ENCODE measurements around the gene MNDA.

Gene MNDA

DNA sequence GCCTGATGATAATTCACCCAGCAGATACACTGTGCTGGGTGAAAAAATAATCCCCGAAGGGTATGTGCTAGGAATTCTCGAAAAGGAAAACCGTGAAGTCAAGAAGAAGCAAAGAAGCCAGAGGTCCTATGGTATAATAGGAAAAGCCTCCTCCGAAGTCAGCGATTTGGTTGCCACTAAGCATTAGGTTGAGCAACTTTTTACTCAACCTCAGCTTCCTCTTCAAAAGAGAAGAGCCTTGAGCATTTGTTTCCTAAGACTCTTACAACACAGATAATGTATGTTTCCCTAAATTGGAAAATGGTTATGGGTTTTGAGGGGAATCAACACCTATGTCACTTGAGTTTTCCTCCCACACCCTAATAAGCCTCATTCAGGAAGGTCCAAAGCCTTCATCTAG is 21.3 kb upstream of the MNDA start:
- no peak for ATAC-seq
- TF ChIP-seq ZNF70 (CRISPR knock-in tag; IDR thresholded peaks at IDR 0.05) (no peak), TOX (CRISPR knock-in tag; IDR thresholded peaks at IDR 0.05; ENCODE audit: borderline replicate concordance) (no peak), OSR1 (CRISPR knock-in tag; IDR thresholded peaks at IDR 0.05) (no peak), RARB (CRISPR knock-in tag; IDR thresholded peaks at IDR 0.05) (no peak), CSDC2 (CRISPR knock-in tag; IDR thresholded peaks at IDR 0.05) (no peak), ESRRG (CRISPR knock-in tag; IDR thresholded peaks at IDR 0.05) (no peak), ZFP3 (CRISPR knock-in tag; IDR thresholded peaks at IDR 0.05) (no peak), PPARA (CRISPR knock-in tag; IDR thresholded peaks at IDR 0.05; ENCODE audit: borderline replicate concordance) (no peak), ZNF8 (CRISPR knock-in tag; IDR thresholded peaks at IDR 0.05) (no peak), ZC3H10 (CRISPR knock-in tag; IDR thresholded peaks at IDR 0.05) (no peak)
- TF ChIP-seq, protein P1, sequence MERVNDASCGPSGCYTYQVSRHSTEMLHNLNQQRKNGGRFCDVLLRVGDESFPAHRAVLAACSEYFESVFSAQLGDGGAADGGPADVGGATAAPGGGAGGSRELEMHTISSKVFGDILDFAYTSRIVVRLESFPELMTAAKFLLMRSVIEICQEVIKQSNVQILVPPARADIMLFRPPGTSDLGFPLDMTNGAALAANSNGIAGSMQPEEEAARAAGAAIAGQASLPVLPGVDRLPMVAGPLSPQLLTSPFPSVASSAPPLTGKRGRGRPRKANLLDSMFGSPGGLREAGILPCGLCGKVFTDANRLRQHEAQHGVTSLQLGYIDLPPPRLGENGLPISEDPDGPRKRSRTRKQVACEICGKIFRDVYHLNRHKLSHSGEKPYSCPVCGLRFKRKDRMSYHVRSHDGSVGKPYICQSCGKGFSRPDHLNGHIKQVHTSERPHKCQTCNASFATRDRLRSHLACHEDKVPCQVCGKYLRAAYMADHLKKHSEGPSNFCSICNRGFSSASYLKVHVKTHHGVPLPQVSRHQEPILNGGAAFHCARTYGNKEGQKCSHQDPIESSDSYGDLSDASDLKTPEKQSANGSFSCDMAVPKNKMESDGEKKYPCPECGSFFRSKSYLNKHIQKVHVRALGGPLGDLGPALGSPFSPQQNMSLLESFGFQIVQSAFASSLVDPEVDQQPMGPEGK (CRISPR knock-in tag; IDR thresholded peaks at IDR 0.05; ENCODE audit: borderline replicate concordance): no peak
- TF ChIP-seq, protein P2, sequence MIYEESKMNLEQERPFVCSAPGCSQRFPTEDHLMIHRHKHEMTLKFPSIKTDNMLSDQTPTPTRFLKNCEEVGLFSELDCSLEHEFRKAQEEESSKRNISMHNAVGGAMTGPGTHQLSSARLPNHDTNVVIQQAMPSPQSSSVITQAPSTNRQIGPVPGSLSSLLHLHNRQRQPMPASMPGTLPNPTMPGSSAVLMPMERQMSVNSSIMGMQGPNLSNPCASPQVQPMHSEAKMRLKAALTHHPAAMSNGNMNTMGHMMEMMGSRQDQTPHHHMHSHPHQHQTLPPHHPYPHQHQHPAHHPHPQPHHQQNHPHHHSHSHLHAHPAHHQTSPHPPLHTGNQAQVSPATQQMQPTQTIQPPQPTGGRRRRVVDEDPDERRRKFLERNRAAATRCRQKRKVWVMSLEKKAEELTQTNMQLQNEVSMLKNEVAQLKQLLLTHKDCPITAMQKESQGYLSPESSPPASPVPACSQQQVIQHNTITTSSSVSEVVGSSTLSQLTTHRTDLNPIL (CRISPR knock-in tag; IDR thresholded peaks at IDR 0.05; ENCODE audit: low read depth): no peak

DNA sequence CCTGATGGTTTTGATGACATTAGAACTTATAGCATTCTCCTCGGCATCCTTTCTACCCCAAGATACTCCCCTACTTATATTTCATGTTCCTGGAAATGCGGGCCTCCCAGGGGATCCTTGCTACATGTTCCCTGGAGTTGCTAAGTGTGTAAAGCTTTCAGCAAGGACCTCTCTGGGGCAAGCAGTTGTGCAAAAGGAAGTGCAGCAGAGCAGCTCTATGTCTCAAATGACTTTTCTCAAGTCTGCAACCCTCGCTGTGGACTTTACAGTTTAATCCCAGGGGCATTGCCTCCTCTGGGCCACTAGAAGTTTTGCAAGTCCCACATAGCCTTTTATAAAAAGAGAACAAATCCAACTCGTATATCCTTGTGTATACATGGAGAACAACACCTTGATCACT is 20.8 kb upstream of the MNDA start:
- ATAC-seq: no peak
- TF ChIP-seq TCF4 (CRISPR knock-in tag; IDR thresholded peaks at IDR 0.05; ENCODE audit: borderline replicate concordance) (no peak), TOX (CRISPR knock-in tag; IDR thresholded peaks at IDR 0.05; ENCODE audit: borderline replicate concordance) (no peak), ZNF70 (CRISPR knock-in tag; IDR thresholded peaks at IDR 0.05) (no peak), OSR1 (CRISPR knock-in tag; IDR thresholded peaks at IDR 0.05) (no peak)
- TF ChIP-seq, protein P2 (CRISPR knock-in tag; IDR thresholded peaks at IDR 0.05; ENCODE audit: low read depth): no peak
- TF ChIP-seq, protein P3, sequence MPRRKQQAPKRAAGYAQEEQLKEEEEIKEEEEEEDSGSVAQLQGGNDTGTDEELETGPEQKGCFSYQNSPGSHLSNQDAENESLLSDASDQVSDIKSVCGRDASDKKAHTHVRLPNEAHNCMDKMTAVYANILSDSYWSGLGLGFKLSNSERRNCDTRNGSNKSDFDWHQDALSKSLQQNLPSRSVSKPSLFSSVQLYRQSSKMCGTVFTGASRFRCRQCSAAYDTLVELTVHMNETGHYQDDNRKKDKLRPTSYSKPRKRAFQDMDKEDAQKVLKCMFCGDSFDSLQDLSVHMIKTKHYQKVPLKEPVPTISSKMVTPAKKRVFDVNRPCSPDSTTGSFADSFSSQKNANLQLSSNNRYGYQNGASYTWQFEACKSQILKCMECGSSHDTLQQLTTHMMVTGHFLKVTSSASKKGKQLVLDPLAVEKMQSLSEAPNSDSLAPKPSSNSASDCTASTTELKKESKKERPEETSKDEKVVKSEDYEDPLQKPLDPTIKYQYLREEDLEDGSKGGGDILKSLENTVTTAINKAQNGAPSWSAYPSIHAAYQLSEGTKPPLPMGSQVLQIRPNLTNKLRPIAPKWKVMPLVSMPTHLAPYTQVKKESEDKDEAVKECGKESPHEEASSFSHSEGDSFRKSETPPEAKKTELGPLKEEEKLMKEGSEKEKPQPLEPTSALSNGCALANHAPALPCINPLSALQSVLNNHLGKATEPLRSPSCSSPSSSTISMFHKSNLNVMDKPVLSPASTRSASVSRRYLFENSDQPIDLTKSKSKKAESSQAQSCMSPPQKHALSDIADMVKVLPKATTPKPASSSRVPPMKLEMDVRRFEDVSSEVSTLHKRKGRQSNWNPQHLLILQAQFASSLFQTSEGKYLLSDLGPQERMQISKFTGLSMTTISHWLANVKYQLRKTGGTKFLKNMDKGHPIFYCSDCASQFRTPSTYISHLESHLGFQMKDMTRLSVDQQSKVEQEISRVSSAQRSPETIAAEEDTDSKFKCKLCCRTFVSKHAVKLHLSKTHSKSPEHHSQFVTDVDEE (CRISPR knock-in tag; IDR thresholded peaks at IDR 0.05): no peak

DNA sequence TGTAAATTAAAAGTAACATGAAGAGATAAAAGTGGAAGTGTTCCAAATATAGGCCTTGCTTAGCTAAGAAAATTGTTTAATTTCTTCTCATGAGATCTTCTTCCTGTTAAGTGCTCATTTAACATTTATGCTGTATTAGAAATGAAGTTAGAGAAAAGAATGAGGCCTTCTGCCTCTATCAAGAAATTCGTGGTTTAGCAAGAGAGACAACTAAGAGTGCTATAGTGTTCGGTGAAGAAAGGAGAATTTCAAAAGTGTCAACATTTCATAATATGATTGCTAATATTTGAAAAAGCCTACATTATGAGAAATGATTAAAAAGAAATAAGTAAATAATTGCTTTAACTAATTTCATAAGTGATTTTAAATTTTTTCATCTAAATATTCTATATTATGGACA is 18.8 kb upstream of the MNDA start:
- no peak for TF ChIP-seq ARNTL (CRISPR knock-in tag; IDR thresholded peaks at IDR 0.05; ENCODE audit: borderline replicate concordance, low read depth)
- TF ChIP-seq, protein P4, sequence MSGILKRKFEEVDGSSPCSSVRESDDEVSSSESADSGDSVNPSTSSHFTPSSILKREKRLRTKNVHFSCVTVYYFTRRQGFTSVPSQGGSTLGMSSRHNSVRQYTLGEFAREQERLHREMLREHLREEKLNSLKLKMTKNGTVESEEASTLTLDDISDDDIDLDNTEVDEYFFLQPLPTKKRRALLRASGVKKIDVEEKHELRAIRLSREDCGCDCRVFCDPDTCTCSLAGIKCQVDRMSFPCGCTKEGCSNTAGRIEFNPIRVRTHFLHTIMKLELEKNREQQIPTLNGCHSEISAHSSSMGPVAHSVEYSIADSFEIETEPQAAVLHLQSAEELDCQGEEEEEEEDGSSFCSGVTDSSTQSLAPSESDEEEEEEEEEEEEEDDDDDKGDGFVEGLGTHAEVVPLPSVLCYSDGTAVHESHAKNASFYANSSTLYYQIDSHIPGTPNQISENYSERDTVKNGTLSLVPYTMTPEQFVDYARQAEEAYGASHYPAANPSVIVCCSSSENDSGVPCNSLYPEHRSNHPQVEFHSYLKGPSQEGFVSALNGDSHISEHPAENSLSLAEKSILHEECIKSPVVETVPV (CRISPR knock-in tag; IDR thresholded peaks at IDR 0.05): no peak
- TF ChIP-seq, protein P5, sequence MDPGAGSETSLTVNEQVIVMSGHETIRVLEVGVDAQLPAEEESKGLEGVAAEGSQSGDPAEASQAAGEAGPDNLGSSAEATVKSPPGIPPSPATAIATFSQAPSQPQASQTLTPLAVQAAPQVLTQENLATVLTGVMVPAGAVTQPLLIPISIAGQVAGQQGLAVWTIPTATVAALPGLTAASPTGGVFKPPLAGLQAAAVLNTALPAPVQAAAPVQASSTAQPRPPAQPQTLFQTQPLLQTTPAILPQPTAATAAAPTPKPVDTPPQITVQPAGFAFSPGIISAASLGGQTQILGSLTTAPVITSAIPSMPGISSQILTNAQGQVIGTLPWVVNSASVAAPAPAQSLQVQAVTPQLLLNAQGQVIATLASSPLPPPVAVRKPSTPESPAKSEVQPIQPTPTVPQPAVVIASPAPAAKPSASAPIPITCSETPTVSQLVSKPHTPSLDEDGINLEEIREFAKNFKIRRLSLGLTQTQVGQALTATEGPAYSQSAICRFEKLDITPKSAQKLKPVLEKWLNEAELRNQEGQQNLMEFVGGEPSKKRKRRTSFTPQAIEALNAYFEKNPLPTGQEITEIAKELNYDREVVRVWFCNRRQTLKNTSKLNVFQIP (CRISPR knock-in tag; IDR thresholded peaks at IDR 0.05; ENCODE audit: borderline replicate concordance, low read depth): no peak
- no peak for TF ChIP-seq OSR1 (CRISPR knock-in tag; IDR thresholded peaks at IDR 0.05)
- no peak for TF ChIP-seq ISL1 (CRISPR knock-in tag; IDR thresholded peaks at IDR 0.05)
- no peak for TF ChIP-seq TOX (CRISPR knock-in tag; IDR thresholded peaks at IDR 0.05; ENCODE audit: borderline replicate concordance)
- TF ChIP-seq GLIS3 (CRISPR knock-in tag; IDR thresholded peaks at IDR 0.05): no peak
- no peak for TF ChIP-seq ZNF70 (CRISPR knock-in tag; IDR thresholded peaks at IDR 0.05)
- no peak for TF ChIP-seq ZFP3 (CRISPR knock-in tag; IDR thresholded peaks at IDR 0.05)
- TF ChIP-seq, protein P2 (CRISPR knock-in tag; IDR thresholded peaks at IDR 0.05; ENCODE audit: low read depth): no peak
- no peak for TF ChIP-seq SNAI2 (CRISPR knock-in tag; IDR thresholded peaks at IDR 0.05)
- TF ChIP-seq ESRRG (CRISPR knock-in tag; IDR thresholded peaks at IDR 0.05): no peak
- TF ChIP-seq CSDC2 (CRISPR knock-in tag; IDR thresholded peaks at IDR 0.05): no peak
- ATAC-seq: no peak
